ENCODE results near the gene IFNA5. TPM values are rescaled to one million over a fixed set of nuclear protein-coding genes. Genes with fewer than 3 reads are reported as not detected.

Gene IFNA5
- polyA plus RNA-seq, 3 donors = not detected

DNA sequence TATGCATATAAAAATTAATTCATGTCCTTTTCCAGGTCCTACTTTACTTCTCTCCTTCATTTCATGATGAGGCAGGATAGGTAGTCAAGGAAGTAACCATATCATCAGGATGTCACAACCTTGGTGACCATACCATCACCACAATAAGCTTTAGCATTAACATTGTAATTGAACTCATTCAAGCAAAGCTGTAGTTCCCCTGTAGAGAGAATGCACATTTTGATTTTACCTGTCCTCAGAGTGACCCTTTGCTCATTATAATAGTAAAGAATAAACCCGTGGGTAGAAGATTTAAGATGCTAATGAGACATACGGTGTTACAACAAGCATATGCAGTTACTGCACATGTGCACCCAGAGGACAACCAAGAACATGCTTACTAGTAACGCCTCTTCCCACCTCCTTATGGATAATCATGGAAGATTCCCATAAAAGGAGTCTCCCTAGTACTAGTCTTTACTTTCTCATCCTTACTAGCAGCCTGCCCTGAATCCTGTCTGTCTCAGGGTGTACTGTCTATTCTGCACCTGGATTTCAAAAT lies 43.4 kb upstream of the IFNA5 start:
- H2AFZ ChIP-seq (ENCODE audit: insufficient read depth, low read depth, low read length, poor library complexity, severe bottlenecking) = no peak overlapping the region
- no peak overlapping the region for H3K27ac ChIP-seq (ENCODE audit: low read depth in 1 of 2, low read length in 2 of 2)
- H3K4me1 ChIP-seq (ENCODE audit: control insufficient read depth in 1 of 2, insufficient read depth in 2 of 2, low read length in 2 of 2) = no peaks in the 10 kb centered on the region
- no CpG with 5 or more reads among the region's 3 CpGs for WGBS (ENCODE audit: insufficient coverage)
- no peak for DNase-seq
- H3K27me3 Mint-ChIP-seq (ENCODE audit: low read depth in 3 of 3) = peaks cover 4 to 14% (median 10%) of the 10 kb centered on the region in 3 donors
- peaks cover 9% of the 10 kb centered on the region for H3K4me1 Mint-ChIP-seq
- H3K27me3 ChIP-seq (ENCODE audit: control insufficient read depth in 2 of 2, insufficient read depth in 2 of 2, low read length in 2 of 2) = peaks cover 0 to 6% of the 10 kb centered on the region in 2 donors
- intact Hi-C loops (cut with micrococcal nuclease) = no loop called here
- no peaks in the 10 kb centered on the region for H4K20me1 ChIP-seq (ENCODE audit: insufficient read depth, low read length)
- no peak overlapping the region for H3K4me3 ChIP-seq (replicated peaks in 1 of 3; ENCODE audit: low read depth in 2 of 3, low read length in 3 of 3)
- H3K79me2 ChIP-seq (ENCODE audit: insufficient read depth, low read length) = no peaks in the 10 kb centered on the region
- H3K27ac Mint-ChIP-seq = no peak overlapping the region
- no peaks in the 10 kb centered on the region for H3K36me3 Mint-ChIP-seq
- H3K36me3 ChIP-seq (replicated peaks in 1 of 2; ENCODE audit: control insufficient read depth in 1 of 2, insufficient read depth in 2 of 2, low read length in 2 of 2) = no peaks in the 10 kb centered on the region
- no peak overlapping the region for H3K4me3 Mint-ChIP-seq
- H3K4me2 ChIP-seq (replicated peaks; ENCODE audit: extremely low read depth, low read length, poor library complexity, severe bottlenecking) = no peak overlapping the region
- TF ChIP-seq, protein P1, sequence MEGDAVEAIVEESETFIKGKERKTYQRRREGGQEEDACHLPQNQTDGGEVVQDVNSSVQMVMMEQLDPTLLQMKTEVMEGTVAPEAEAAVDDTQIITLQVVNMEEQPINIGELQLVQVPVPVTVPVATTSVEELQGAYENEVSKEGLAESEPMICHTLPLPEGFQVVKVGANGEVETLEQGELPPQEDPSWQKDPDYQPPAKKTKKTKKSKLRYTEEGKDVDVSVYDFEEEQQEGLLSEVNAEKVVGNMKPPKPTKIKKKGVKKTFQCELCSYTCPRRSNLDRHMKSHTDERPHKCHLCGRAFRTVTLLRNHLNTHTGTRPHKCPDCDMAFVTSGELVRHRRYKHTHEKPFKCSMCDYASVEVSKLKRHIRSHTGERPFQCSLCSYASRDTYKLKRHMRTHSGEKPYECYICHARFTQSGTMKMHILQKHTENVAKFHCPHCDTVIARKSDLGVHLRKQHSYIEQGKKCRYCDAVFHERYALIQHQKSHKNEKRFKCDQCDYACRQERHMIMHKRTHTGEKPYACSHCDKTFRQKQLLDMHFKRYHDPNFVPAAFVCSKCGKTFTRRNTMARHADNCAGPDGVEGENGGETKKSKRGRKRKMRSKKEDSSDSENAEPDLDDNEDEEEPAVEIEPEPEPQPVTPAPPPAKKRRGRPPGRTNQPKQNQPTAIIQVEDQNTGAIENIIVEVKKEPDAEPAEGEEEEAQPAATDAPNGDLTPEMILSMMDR (IDR thresholded peaks at IDR 0.05) = no peak
- H3K9ac ChIP-seq (ENCODE audit: insufficient read depth, low read length, poor library complexity, severe bottlenecking) = no peak overlapping the region
- no peaks in the 10 kb centered on the region for H3K9me3 ChIP-seq (replicated peaks in 1 of 2; ENCODE audit: control insufficient read depth in 1 of 2, insufficient read depth in 1 of 2, low read length in 2 of 2)
- peaks cover 0 to 7% (median under 1%) of the 10 kb centered on the region in 7 donors for H3K9me3 Mint-ChIP-seq

DNA sequence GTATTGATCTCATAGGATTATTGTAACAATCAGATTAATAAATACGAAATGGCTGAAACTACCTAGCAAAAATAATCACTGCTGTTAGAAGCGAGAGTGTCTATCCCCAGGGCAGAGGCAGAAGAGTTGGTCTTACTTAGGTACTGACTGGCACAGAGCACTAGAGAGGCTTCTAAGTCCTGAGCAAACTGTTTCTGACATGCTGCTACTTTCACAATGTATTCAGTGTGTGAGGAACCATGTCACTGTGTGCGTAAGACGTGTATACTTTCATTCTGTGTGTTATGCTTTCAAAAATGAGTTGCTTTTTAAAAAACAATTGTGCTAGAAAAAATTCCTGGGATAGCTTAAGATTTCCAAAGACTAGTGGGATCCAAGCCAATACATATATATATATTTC lies 35.6 kb upstream of the IFNA5 start:
- H3K27ac Mint-ChIP-seq = no peak overlapping the region

More for the DNA sequence above, 35.6 kb upstream of the IFNA5 start:
- H3K4me1 ChIP-seq (ENCODE audit: control insufficient read depth in 1 of 2, insufficient read depth in 2 of 2, low read length in 2 of 2) = peaks cover 0 to 4% of the 10 kb centered on the region in 2 donors
- no peaks in the 10 kb centered on the region for H3K79me2 ChIP-seq (ENCODE audit: insufficient read depth, low read length)
- DNase-seq = no peak
- no peaks in the 10 kb centered on the region for H3K9me3 ChIP-seq (replicated peaks in 1 of 2; ENCODE audit: control insufficient read depth in 1 of 2, insufficient read depth in 1 of 2, low read length in 2 of 2)
- Mint-ChIP-seq H3K27me3 (ENCODE audit: low read depth in 3 of 3) (peaks cover 3 to 15% (median 13%) of the 10 kb centered on the region in 3 donors), H3K9me3 (peaks cover 0 to 7% (median 2%) of the 10 kb centered on the region in 7 donors), H3K4me1 (peaks cover 18% of the 10 kb centered on the region), H3K4me3 (no peak overlapping the region), H3K36me3 (no peaks in the 10 kb centered on the region)
- TF ChIP-seq, protein P1 (IDR thresholded peaks at IDR 0.05) = no peak
- H3K4me3 ChIP-seq (replicated peaks in 1 of 3; ENCODE audit: low read depth in 2 of 3, low read length in 3 of 3) = no peak overlapping the region
- no peaks in the 10 kb centered on the region for H4K20me1 ChIP-seq (ENCODE audit: insufficient read depth, low read length)
- no peak overlapping the region for H2AFZ ChIP-seq (ENCODE audit: insufficient read depth, low read depth, low read length, poor library complexity, severe bottlenecking)
- WGBS (ENCODE audit: insufficient coverage) = 100% methylated on average over 1 of the region's 4 CpGs
- no peak overlapping the region for H3K27ac ChIP-seq (ENCODE audit: low read depth in 1 of 2, low read length in 2 of 2)
- no peaks in the 10 kb centered on the region for H3K36me3 ChIP-seq (replicated peaks in 1 of 2; ENCODE audit: control insufficient read depth in 1 of 2, insufficient read depth in 2 of 2, low read length in 2 of 2)
- no peaks in the 10 kb centered on the region for H3K27me3 ChIP-seq (ENCODE audit: control insufficient read depth in 2 of 2, insufficient read depth in 2 of 2, low read length in 2 of 2)
- intact Hi-C loops (cut with micrococcal nuclease) = no loop called here
- no peak overlapping the region for H3K4me2 ChIP-seq (replicated peaks; ENCODE audit: extremely low read depth, low read length, poor library complexity, severe bottlenecking)
- no peak overlapping the region for H3K9ac ChIP-seq (ENCODE audit: insufficient read depth, low read length, poor library complexity, severe bottlenecking)

Measured in CD14-positive monocyte (primary cell).